ENCODE data around the gene CABP1. TPM values are rescaled to one million over a fixed set of nuclear protein-coding genes. Genes with fewer than 3 reads are reported as not detected.
A peak's percentile ranks its signal among the peaks of the same experiment; 100 is the strongest.

Gene CABP1
- total and polyA plus RNA-seq, 2 of the 13 experiments (the other 11 are each of a cell fraction or from before 2014, with no cell fraction given), result not detected

- H3K9me3 ChIP-seq (ENCODE audit: low read length), result no peaks in the 10 kb centered on the region
- H4K20me1 ChIP-seq (ENCODE audit: insufficient read depth, low read length), result no peaks in the 10 kb centered on the region
- H3K36me3 ChIP-seq (replicated peaks in 1 of 2; ENCODE audit: control insufficient read depth in 1 of 2, insufficient read depth in 2 of 2, low read length in 2 of 2), result no peaks in the 10 kb centered on the region
- ChIA-PET POLR2A (no interaction called here), CTCF (ENCODE audit: low intra/inter-chr PET ratio, low total read pairs) (no interaction called here)
- DNase-seq (ENCODE audit: low spot score) (no peak), FAIRE-seq (no peak), ATAC-seq (no peak)
- no peak overlapping the region for H3K4me3 ChIP-seq (replicated peaks in 1 of 3; ENCODE audit: insufficient read depth in 1 of 3, low read depth in 2 of 3, low read length in 3 of 3)
- in situ Hi-C loops (cut with HindIII; ENCODE audit: extremely low pct_ligation_motif_present, low pct_unique_long_range_greater_than_20kb) (no loop called here), intact Hi-C loops (cut with micrococcal nuclease; ENCODE audit: unreplicated experiment) (no loop called here)
- peaks cover 1 to 17% of the 10 kb centered on the region in 2 experiments; a peak in 1 of 5 replicates for H3K27me3 ChIP-seq (ENCODE audit: control insufficient read depth in 1 of 2, insufficient read depth in 2 of 2, low read length in 2 of 2)
- H3K79me2 ChIP-seq (ENCODE audit: insufficient read depth, low read length), result no peaks in the 10 kb centered on the region
- no TSS peak for BruUV-seq (replicated peaks)
- no peak overlapping the region for H3K27ac ChIP-seq (ENCODE audit: extremely low read length, insufficient read depth, low read length)
- TF ChIP-seq ZNF512 (CRISPR knock-in tag; IDR thresholded peaks at IDR 0.05) (no peak), SMC3 (IDR thresholded peaks at IDR 0.05; ENCODE audit: low read length) (no peak), IRF2 (CRISPR knock-in tag; IDR thresholded peaks at IDR 0.05) (no peak), FOXA3 (CRISPR knock-in tag; IDR thresholded peaks at IDR 0.05) (no peak), ZNF564 (CRISPR knock-in tag; IDR thresholded peaks at IDR 0.05) (no peak), ZNF639 (CRISPR knock-in tag; conservative IDR thresholded peaks at IDR 0.05) (no peak), ARID4A (CRISPR knock-in tag; IDR thresholded peaks at IDR 0.05; ENCODE audit: borderline replicate concordance) (no peak), ZKSCAN1 (IDR thresholded peaks at IDR 0.05; ENCODE audit: low read length) (peak; percentile 88)
- no peak overlapping the region for H2AFZ ChIP-seq (ENCODE audit: low read length)
- WGBS (ENCODE audit: low lambda C conversion rate), result 23% methylated on average over 5 of the region's 5 CpGs
- H3K9ac ChIP-seq (ENCODE audit: insufficient read depth, low read depth, low read length), result no peak overlapping the region
- H3K4me1 ChIP-seq (ENCODE audit: insufficient read depth, low read length), result no peaks in the 10 kb centered on the region
- no peak overlapping the region for H3K4me2 ChIP-seq (ENCODE audit: low read depth, low read length)
Observed at GRCh38 chr12:120670667-120671066, 30.2 kb downstream of the CABP1 start.
